HCT116 (cell line): ENCODE data around the gene ARHGEF16.

Source experiments
- CEBPB ChIP-seq: IDR thresholded peaks from 2 replicates; pipeline ENCODE4 v1.6.1; 2012; ENCODE audit warnings: low read depth
- CTCF ChIP-seq, 3 experiments: fragments of 200-600 bp in 1 of 3; sonication (generic) in 1 of 3; IDR thresholded peaks in 2 of 3; conservative IDR thresholded peaks in 1 of 3; 2 replicates each; pipeline ENCODE4 v1.5.1; 2012 to 2017; ENCODE audit warnings: low read depth in 2 of 3, low read length in 2 of 3, antibody characterized with exemption in 1 of 3, borderline replicate concordance in 1 of 3, control low read depth in 1 of 3, mild to moderate bottlenecking in 1 of 3, mixed read lengths in 1 of 3, mixed run types in 1 of 3, moderate library complexity in 1 of 3; ENCODE audit not compliant: insufficient read depth in 1 of 3
- EZH2 ChIP-seq: fragments of 200-600 bp; sonication (generic); IDR thresholded peaks from 2 replicates; pipeline ENCODE4 v1.6.1; 2017; ENCODE audit warnings: antibody characterized with exemption, mixed run types
- EZH2phosphoT487 ChIP-seq: fragments of 200-600 bp; IDR thresholded peaks from 2 replicates; pipeline ENCODE4 v1.6.1; 2018; ENCODE audit warnings: antibody characterized with exemption, borderline replicate concordance
- JUND ChIP-seq: IDR thresholded peaks from 2 replicates; pipeline ENCODE4 v1.6.1; 2012
- POLR2AphosphoS5 ChIP-seq: IDR thresholded peaks from 2 replicates; pipeline ENCODE4 v1.6.1; 2011; ENCODE audit warnings: mild to moderate bottlenecking, low read depth, low read length, moderate library complexity
- ZNF274 ChIP-seq: fragments of 200-500 bp; sonication (Bioruptor generic); IDR thresholded peaks from 2 replicates; pipeline ENCODE4 v1.6.1; 2014; ENCODE audit warnings: mild to moderate bottlenecking, low read depth, low read length, inconsistent platforms
- TF ChIP-seq, protein P1 (sequence below): IDR thresholded peaks from 2 replicates; pipeline ENCODE4 v1.6.1; 2012
- TF ChIP-seq, protein P2 (sequence below): IDR thresholded peaks from 2 replicates; pipeline ENCODE4 v1.6.1; 2012; ENCODE audit warnings: low read depth

DNA sequence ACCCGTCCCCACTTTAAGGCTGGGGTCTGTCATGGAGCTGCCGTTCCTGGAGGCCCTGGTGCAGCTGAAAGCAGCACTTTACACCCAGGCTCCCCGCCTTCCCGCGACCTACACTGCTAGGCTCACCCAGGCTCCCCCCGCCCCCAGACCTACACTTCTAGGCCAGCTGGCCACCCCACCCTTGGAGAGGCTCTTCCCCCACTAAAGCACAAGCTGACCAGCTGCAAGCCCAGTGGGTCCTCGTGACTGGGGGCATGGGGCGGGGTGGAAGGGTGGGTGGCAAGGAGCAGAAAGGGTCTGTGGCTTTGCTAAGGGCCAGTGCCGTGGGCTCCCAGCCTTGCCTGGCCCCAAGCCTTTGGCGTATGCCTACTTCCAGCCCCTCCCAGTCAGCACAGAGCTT lies 9.7 kb upstream of the ARHGEF16 start:
- TF ChIP-seq EZH2, result no peak
- no peak for TF ChIP-seq CTCF (IDR thresholded peaks at IDR 0.05 in 2 of 3, conservative IDR thresholded peaks at IDR 0.05 in 1 of 3; ENCODE audit: borderline replicate concordance in 1 of 3, insufficient read depth in 1 of 3, low read depth in 2 of 3, low read length in 2 of 3)
- TF ChIP-seq JUND, result no peak
- TF ChIP-seq, protein P1, sequence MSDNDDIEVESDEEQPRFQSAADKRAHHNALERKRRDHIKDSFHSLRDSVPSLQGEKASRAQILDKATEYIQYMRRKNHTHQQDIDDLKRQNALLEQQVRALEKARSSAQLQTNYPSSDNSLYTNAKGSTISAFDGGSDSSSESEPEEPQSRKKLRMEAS, result no peak
- TF ChIP-seq ZNF274, result no peak
- no peak for TF ChIP-seq CEBPB
- no peak for TF ChIP-seq EZH2phosphoT487
- TF ChIP-seq, protein P2, sequence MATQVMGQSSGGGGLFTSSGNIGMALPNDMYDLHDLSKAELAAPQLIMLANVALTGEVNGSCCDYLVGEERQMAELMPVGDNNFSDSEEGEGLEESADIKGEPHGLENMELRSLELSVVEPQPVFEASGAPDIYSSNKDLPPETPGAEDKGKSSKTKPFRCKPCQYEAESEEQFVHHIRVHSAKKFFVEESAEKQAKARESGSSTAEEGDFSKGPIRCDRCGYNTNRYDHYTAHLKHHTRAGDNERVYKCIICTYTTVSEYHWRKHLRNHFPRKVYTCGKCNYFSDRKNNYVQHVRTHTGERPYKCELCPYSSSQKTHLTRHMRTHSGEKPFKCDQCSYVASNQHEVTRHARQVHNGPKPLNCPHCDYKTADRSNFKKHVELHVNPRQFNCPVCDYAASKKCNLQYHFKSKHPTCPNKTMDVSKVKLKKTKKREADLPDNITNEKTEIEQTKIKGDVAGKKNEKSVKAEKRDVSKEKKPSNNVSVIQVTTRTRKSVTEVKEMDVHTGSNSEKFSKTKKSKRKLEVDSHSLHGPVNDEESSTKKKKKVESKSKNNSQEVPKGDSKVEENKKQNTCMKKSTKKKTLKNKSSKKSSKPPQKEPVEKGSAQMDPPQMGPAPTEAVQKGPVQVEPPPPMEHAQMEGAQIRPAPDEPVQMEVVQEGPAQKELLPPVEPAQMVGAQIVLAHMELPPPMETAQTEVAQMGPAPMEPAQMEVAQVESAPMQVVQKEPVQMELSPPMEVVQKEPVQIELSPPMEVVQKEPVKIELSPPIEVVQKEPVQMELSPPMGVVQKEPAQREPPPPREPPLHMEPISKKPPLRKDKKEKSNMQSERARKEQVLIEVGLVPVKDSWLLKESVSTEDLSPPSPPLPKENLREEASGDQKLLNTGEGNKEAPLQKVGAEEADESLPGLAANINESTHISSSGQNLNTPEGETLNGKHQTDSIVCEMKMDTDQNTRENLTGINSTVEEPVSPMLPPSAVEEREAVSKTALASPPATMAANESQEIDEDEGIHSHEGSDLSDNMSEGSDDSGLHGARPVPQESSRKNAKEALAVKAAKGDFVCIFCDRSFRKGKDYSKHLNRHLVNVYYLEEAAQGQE, result no peak
- TF ChIP-seq POLR2AphosphoS5, result no peak
